ENCODE results near the gene MYMX.

The MYMX gene

GRCh38 chr6:44250718-44251123 lies 34.0 kb downstream of the MYMX start:
- no peak for ATAC-seq
- TF ChIP-seq OSR1 (CRISPR knock-in tag; IDR thresholded peaks at IDR 0.05): no peak
- no peak for TF ChIP-seq ZNF565 (CRISPR knock-in tag; conservative IDR thresholded peaks at IDR 0.05; ENCODE audit: low read depth)
- TF ChIP-seq CREB5 (CRISPR knock-in tag; IDR thresholded peaks at IDR 0.05; ENCODE audit: low read depth): no peak
- no peak for TF ChIP-seq PPARA (CRISPR knock-in tag; IDR thresholded peaks at IDR 0.05; ENCODE audit: borderline replicate concordance)
- no peak for TF ChIP-seq ZNF70 (CRISPR knock-in tag; IDR thresholded peaks at IDR 0.05)
- no peak for TF ChIP-seq ZFP30 (CRISPR knock-in tag; IDR thresholded peaks at IDR 0.05)
- TF ChIP-seq PATZ1 (CRISPR knock-in tag; IDR thresholded peaks at IDR 0.05; ENCODE audit: borderline replicate concordance): no peak
- TF ChIP-seq POU6F1 (CRISPR knock-in tag; IDR thresholded peaks at IDR 0.05; ENCODE audit: borderline replicate concordance, low read depth): no peak
- TF ChIP-seq ESRRG (CRISPR knock-in tag; IDR thresholded peaks at IDR 0.05): no peak
- no peak for TF ChIP-seq ARNTL (CRISPR knock-in tag; IDR thresholded peaks at IDR 0.05; ENCODE audit: borderline replicate concordance, low read depth)
- TF ChIP-seq TSHZ2 (CRISPR knock-in tag; IDR thresholded peaks at IDR 0.05): no peak
- TF ChIP-seq BACH2 (CRISPR knock-in tag; IDR thresholded peaks at IDR 0.05; ENCODE audit: borderline replicate concordance): no peak
- TF ChIP-seq TOX (CRISPR knock-in tag; IDR thresholded peaks at IDR 0.05; ENCODE audit: borderline replicate concordance): no peak

GRCh38 chr6:44251576-44252524 lies 35.1 kb downstream of the MYMX start:
- ATAC-seq: no peak
- no peak for TF ChIP-seq ARNTL (CRISPR knock-in tag; IDR thresholded peaks at IDR 0.05; ENCODE audit: borderline replicate concordance, low read depth)
- no peak for TF ChIP-seq ZC3H10 (CRISPR knock-in tag; IDR thresholded peaks at IDR 0.05)
- no peak for TF ChIP-seq ZNF70 (CRISPR knock-in tag; IDR thresholded peaks at IDR 0.05)
- no peak for TF ChIP-seq SNAI2 (CRISPR knock-in tag; IDR thresholded peaks at IDR 0.05)
- TF ChIP-seq PATZ1 (CRISPR knock-in tag; IDR thresholded peaks at IDR 0.05; ENCODE audit: borderline replicate concordance): no peak
- no peak for TF ChIP-seq OSR1 (CRISPR knock-in tag; IDR thresholded peaks at IDR 0.05)
- TF ChIP-seq RARB (CRISPR knock-in tag; IDR thresholded peaks at IDR 0.05): no peak
- no peak for TF ChIP-seq ESRRG (CRISPR knock-in tag; IDR thresholded peaks at IDR 0.05)
- no peak for TF ChIP-seq BACH2 (CRISPR knock-in tag; IDR thresholded peaks at IDR 0.05; ENCODE audit: borderline replicate concordance)

- TF ChIP-seq ZNF565 (CRISPR knock-in tag; conservative IDR thresholded peaks at IDR 0.05; ENCODE audit: low read depth) (no peak), OSR1 (CRISPR knock-in tag; IDR thresholded peaks at IDR 0.05) (no peak), TCF4 (CRISPR knock-in tag; IDR thresholded peaks at IDR 0.05; ENCODE audit: borderline replicate concordance) (no peak)
- peak; percentile 9; the same call in 2 of the 3 replicates for ATAC-seq
Measured at GRCh38 chr6:44253307-44254101, 36.8 kb downstream of the MYMX start.
